Colonic mucosa (tissue), 4 donors: ENCODE measurements around the gene DLG2. TPM values are rescaled to one million over a fixed set of nuclear protein-coding genes. Genes with fewer than 3 reads are reported as not detected.

Experiments
- DNase-seq: peaks from one replicate; pipeline ENCODE4 v3.0.0-alpha.2; 2020
- H3K27ac ChIP-seq: fragments of 200-600 bp; one replicate; pipeline ENCODE4 v1.8.0; 2021
- H3K27me3 ChIP-seq: fragments of 200-600 bp; one replicate; pipeline ENCODE4 v1.8.0; 2021
- H3K36me3 ChIP-seq: fragments of 200-600 bp; one replicate; pipeline ENCODE4 v1.8.0; 2021
- H3K4me1 ChIP-seq: fragments of 200-600 bp; one replicate; pipeline ENCODE4 v1.8.0; 2021; ENCODE audit warnings: mild to moderate bottlenecking
- H3K4me3 ChIP-seq: fragments of 200-600 bp; one replicate; pipeline ENCODE4 v1.8.0; 2021
- H3K9ac ChIP-seq, 2 donors: one replicate each; pipeline ENCODE4 v1.7.0; 2013; ENCODE audit warnings: control low read depth in 2 of 2, low read depth in 2 of 2, low read length in 2 of 2
- H3K9me3 ChIP-seq: fragments of 200-600 bp; one replicate; pipeline ENCODE4 v1.8.0; 2021
- CTCF ChIP-seq: fragments of 200-600 bp; IDR thresholded peaks from one replicate; pipeline ENCODE4 v1.8.0; 2022; ENCODE audit warnings: antibody characterized with exemption, mild to moderate bottlenecking
- intact Hi-C: fragments of 100-400 bp; cut with DNase I; formaldehyde crosslinking; loops from one replicate; pipeline ENCODE4 v1.14.1; 2022
- total RNA-seq, 2 donors: library from RNA; stranded (reverse); fragmentation: NEBNext Ultra II Directional in 1 of 2; extraction: Animal tissue kit (Norgen Biotek cat#: 25700) in 1 of 2; gene quantifications; one replicate each; pipeline ENCODE4 v1.2.1, GENCODE V29; 2021
- donor health status: healthy.
- donor health status: DM: no; HTN: no; CAD: no.
- donor health status: DM: no; HTN: no; CAD: no.

Gene DLG2
- total RNA-seq, 2 donors from 2014 or later = 1.4 to 3.3 TPM

GRCh38 chr11:83816572-83817187 is 1810.5 kb downstream of the DLG2 start:
- Histone ChIP-seq H3K27ac (no peak overlapping the region), H3K9me3 (no peaks in the 10 kb centered on the region), H3K36me3 (no peaks in the 10 kb centered on the region), H3K9ac (no peak overlapping the region), H3K4me3 (no peak overlapping the region), H3K27me3 (no peaks in the 10 kb centered on the region), H3K4me1 (no peaks in the 10 kb centered on the region)
- DNase-seq = no peak
- intact Hi-C loops = loop anchor here (10.0 kb wide), 1 partner anchor 522 kb away; no protein-coding TSS in a partner anchor
- TF ChIP-seq CTCF = peak; percentile 38

GRCh38 chr11:83815736-83816135 is 1811.4 kb downstream of the DLG2 start:
- no peaks in the 10 kb centered on the region for H3K36me3 ChIP-seq
- no peak for DNase-seq
- no peaks in the 10 kb centered on the region for H3K4me1 ChIP-seq
- H3K9me3 ChIP-seq = no peaks in the 10 kb centered on the region
- no peak for TF ChIP-seq CTCF
- H3K4me3 ChIP-seq = no peak overlapping the region
- H3K27ac ChIP-seq = no peak overlapping the region
- intact Hi-C loops = loop anchor here (10.0 kb wide), 1 partner anchor 521 kb away; no protein-coding TSS in a partner anchor
- no peak overlapping the region for H3K9ac ChIP-seq
- no peaks in the 10 kb centered on the region for H3K27me3 ChIP-seq

GRCh38 chr11:83813296-83813695 is 1813.8 kb downstream of the DLG2 start:
- no peak for DNase-seq
- intact Hi-C loops = loop anchor here (10.0 kb wide), 1 partner anchor 518 kb away; no protein-coding TSS in a partner anchor
- Histone ChIP-seq H3K4me3 (no peak overlapping the region), H3K27me3 (no peaks in the 10 kb centered on the region), H3K36me3 (no peaks in the 10 kb centered on the region), H3K27ac (no peak overlapping the region), H3K9me3 (no peaks in the 10 kb centered on the region), H3K9ac (no peak overlapping the region), H3K4me1 (no peaks in the 10 kb centered on the region)
- TF ChIP-seq CTCF = no peak

- Histone ChIP-seq H3K9ac (no peak overlapping the region), H3K27me3 (no peaks in the 10 kb centered on the region), H3K9me3 (no peaks in the 10 kb centered on the region), H3K4me3 (no peak overlapping the region), H3K4me1 (no peaks in the 10 kb centered on the region), H3K27ac (no peak overlapping the region), H3K36me3 (no peaks in the 10 kb centered on the region)
- intact Hi-C loops = no loop called here
- no peak for DNase-seq
- TF ChIP-seq CTCF = no peak
Observed at GRCh38 chr11:83809274-83809673, 1817.9 kb downstream of the DLG2 start.

GRCh38 chr11:83801799-83802198 is 1825.3 kb downstream of the DLG2 start:
- Histone ChIP-seq H3K9me3 (no peaks in the 10 kb centered on the region), H3K4me3 (no peak overlapping the region), H3K27ac (no peak overlapping the region), H3K4me1 (no peaks in the 10 kb centered on the region), H3K9ac (no peak overlapping the region), H3K27me3 (no peaks in the 10 kb centered on the region), H3K36me3 (no peaks in the 10 kb centered on the region)
- intact Hi-C loops = no loop called here
- TF ChIP-seq CTCF = no peak
- no peak for DNase-seq
